LNCaP clone FGC (cell line): Measurements from ENCODE around the gene OR6X1.

Experiments used
- DNase-seq: peaks from one replicate; pipeline ENCODE4 v3.0.0-alpha.2; 2011; ENCODE audit warnings: low read depth
- H3K4me3 ChIP-seq: 2 replicates; pipeline ENCODE4 v1.5.1; 2011; ENCODE audit warnings: mild to moderate bottlenecking, low read depth, low read length, control low read depth
- TF ChIP-seq, protein P1 (sequence below): IDR thresholded peaks from 2 replicates; pipeline ENCODE4 v1.5.1; 2012; ENCODE audit warnings: mild to moderate bottlenecking; ENCODE audit not compliant: control insufficient read depth, insufficient read depth; ENCODE audit errors: extremely low read depth

OR6X1 gene

DNA sequence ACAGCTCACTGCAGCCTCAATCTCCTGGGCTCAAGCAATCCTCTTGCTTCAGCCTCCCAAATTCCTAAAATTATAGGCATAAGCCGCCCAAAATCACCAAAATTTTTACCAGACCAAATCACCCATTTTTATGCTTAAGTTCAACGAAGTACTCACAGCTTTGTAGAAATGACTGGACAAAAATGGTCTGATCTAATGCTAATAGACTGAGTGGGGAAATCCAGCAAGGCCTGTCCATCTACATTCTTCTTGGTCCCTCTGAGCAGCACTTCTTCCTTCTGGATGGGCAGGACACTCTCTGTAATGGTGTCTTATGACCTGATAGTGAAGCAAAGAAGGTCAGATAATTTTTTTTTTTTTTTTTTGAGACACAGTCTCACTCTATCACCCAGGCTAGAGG, 18.7 kb upstream of the OR6X1 start:
- DNase-seq = no peak
- no peak overlapping the region for H3K4me3 ChIP-seq
- TF ChIP-seq, protein P1, sequence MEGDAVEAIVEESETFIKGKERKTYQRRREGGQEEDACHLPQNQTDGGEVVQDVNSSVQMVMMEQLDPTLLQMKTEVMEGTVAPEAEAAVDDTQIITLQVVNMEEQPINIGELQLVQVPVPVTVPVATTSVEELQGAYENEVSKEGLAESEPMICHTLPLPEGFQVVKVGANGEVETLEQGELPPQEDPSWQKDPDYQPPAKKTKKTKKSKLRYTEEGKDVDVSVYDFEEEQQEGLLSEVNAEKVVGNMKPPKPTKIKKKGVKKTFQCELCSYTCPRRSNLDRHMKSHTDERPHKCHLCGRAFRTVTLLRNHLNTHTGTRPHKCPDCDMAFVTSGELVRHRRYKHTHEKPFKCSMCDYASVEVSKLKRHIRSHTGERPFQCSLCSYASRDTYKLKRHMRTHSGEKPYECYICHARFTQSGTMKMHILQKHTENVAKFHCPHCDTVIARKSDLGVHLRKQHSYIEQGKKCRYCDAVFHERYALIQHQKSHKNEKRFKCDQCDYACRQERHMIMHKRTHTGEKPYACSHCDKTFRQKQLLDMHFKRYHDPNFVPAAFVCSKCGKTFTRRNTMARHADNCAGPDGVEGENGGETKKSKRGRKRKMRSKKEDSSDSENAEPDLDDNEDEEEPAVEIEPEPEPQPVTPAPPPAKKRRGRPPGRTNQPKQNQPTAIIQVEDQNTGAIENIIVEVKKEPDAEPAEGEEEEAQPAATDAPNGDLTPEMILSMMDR = no peak

DNA sequence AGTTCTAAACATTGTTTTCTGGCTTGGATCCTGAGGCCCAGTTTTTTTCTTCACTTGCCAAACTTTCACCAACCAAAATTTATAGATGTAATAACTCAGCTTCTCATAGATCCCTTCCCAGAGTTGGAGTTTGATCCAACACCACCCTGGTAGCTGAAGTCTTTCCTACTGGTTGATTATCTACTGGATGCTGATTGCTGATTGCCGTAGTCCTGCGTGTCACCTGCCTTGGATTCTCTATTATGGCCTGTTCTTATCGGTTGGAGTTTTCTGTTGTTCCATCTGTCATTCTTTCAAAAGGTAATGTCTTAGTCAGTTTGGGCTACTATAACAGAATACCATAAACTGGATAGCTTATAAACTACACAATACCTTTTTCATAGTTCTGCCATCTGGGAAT, 17.3 kb upstream of the OR6X1 start:
- H3K4me3 ChIP-seq = no peak overlapping the region
- TF ChIP-seq, protein P1 = no peak
- DNase-seq = no peak

DNA sequence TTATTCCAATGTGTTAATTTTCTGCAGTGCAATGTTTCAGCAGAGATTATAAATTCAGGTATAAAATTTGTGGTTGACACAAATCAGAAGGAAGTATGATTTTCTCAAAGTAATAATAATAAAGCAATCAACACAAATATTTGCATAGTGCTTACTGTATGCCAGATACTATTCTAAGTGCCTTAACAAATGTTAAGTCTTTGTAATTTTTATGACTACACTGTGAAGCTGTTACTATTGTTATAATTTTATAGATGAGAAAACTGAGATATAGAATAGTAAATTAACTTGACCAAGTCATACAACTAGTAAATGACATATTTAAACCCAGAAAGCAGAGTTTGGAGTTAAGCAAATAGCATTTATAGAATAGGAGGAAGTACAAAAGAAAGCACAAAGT, 16.4 kb upstream of the OR6X1 start:
- TF ChIP-seq, protein P1 = no peak
- no peak overlapping the region for H3K4me3 ChIP-seq

DNA sequence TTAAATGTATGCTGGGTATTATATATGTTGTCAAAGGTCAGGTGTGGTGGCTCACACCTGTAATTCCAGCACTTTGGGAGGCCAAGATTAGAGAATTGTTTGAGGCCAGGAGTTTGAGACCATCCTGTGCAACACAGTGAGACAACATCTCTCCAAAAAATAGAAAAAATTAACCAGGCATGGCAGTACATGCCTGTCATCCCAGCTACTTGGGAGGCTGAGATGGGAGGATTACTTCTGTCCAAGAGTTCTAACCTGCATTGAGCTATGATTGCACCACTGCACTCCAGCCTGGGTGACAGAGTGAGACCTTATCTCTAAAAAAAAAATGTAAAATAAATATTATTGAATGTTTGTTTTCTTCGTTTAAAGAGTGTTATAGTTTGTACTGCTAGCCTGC, 11.3 kb upstream of the OR6X1 start:
- no peak overlapping the region for H3K4me3 ChIP-seq
- no peak for DNase-seq
- TF ChIP-seq, protein P1 = no peak

More for the DNA sequence above, 16.4 kb upstream of the OR6X1 start:
- no peak for DNase-seq

DNA sequence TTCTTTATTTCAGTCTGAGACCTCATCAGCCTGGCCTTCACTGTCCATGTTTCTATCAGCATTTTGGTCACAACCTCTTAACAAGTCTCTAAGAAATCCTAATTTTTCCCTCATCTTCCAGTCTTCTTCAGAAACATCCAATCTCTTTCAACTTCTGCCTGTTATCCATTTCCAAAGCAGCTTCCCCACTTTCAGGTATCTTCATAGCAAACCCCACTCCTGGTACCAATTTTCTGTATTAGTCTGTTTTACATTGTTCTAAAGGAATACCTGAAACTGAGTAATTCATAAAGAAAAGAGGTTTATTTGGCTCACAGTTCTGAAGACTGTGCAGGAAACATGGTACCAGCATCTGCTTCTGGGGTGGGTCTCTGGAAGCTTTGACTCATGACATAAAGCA, 8.1 kb upstream of the OR6X1 start:
- DNase-seq = no peak
- H3K4me3 ChIP-seq = no peak overlapping the region
- TF ChIP-seq, protein P1 = no peak

DNA sequence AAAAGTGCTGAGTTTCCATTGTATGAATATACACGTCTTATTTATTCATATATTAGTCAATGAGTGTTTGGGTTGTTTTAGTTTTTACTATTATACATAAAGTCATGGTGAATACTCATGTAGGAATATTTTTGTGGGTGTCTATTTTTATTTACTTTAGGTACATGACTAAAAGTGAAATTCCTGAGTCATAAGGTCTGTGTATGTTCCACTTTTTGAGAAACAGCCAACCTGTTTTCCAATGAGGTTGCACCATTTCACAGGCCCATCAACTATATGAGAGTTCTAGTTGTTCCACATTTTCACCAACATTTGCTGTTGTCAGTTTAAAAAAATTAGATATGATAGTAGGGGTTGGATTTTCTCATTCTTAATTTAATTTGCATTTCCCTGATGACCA, 6.6 kb upstream of the OR6X1 start:
- TF ChIP-seq, protein P1 = no peak
- no peak for DNase-seq
- no peak overlapping the region for H3K4me3 ChIP-seq

DNA sequence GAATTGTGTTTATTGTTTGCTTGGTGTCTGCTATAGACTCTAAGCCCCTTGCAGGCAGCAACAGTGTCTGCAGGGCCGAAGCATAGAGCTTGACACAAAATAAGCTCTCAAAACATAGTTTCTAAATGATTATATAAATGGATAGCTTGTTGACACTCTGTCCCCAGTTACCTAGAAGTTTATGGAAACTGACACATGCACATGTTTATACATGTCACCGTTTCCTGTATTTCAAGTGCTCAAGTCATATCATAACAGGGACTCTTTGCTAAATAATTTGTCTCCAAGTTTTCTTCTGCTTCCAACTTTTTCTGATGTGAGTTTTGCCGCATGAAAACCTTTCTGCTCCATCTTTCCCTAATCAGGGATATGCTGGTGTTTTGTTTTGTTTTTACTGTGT, 3.7 kb upstream of the OR6X1 start:
- TF ChIP-seq, protein P1 = no peak
- DNase-seq = no peak
- H3K4me3 ChIP-seq = no peak overlapping the region
